ENCODE data around the gene PLEKHH1. TPM values are rescaled to one million over a fixed set of nuclear protein-coding genes. Genes with fewer than 3 reads are reported as not detected.

Gene PLEKHH1
- total RNA-seq, 2 donors from 2014 or later = 32.7 to 54.7 TPM

DNA sequence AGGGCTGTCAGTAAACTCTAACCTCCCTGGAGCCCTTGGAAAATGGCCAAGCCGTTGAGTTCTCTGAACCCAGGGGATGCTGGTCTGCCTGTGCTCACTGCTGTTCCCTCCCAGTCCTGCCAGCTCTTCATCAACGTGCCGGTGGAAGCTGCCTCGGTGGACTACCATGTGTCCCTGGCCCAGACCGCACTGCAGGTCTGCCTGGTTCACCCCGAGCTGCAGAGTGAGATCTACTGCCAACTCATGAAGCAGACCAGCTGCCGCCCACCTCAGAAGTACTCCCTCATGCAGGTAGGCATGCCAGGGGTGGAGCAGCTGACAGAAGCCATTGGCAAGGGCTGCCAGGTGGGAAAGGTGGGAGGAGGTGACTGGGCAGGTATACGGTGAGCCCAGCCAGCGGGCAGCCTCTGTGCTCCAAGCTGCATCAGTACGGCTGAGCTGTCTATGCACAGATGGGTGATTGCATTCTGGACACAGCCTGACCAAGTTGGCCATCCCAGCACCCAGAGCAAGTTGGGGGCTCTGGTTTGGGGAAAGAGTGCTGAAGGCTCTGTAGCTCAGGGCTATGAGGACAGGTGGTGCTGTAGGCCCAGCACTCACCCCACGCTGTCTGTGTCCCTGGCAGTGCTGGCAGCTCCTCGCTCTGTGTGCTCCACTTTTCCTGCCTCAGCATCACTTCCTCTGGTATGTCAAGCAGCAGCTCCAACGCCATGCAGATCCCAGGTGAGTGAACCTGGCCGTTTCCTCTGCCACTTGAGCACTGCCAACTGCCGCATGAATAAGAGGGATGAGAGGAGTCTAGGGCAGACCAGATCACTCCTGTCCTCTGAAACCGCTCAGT, 45.0 kb downstream of the PLEKHH1 start:
- no peak overlapping the region for H3K27ac ChIP-seq
- DNase-seq = no peak
- no peak for ATAC-seq
- H3K27me3 ChIP-seq = no peaks in the 10 kb centered on the region
- no peak for TF ChIP-seq POLR2A (IDR thresholded peaks at IDR 0.05)
- TF ChIP-seq, protein P1, sequence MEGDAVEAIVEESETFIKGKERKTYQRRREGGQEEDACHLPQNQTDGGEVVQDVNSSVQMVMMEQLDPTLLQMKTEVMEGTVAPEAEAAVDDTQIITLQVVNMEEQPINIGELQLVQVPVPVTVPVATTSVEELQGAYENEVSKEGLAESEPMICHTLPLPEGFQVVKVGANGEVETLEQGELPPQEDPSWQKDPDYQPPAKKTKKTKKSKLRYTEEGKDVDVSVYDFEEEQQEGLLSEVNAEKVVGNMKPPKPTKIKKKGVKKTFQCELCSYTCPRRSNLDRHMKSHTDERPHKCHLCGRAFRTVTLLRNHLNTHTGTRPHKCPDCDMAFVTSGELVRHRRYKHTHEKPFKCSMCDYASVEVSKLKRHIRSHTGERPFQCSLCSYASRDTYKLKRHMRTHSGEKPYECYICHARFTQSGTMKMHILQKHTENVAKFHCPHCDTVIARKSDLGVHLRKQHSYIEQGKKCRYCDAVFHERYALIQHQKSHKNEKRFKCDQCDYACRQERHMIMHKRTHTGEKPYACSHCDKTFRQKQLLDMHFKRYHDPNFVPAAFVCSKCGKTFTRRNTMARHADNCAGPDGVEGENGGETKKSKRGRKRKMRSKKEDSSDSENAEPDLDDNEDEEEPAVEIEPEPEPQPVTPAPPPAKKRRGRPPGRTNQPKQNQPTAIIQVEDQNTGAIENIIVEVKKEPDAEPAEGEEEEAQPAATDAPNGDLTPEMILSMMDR (IDR thresholded peaks at IDR 0.05) = no peak
- no peak overlapping the region for H3K4me3 ChIP-seq
- peaks cover 0 to 15% of the 10 kb centered on the region in 2 donors for H3K36me3 ChIP-seq (replicated peaks in 1 of 2; ENCODE audit: insufficient read depth in 1 of 2, low read depth in 2 of 2)
- peaks cover 13% of the 10 kb centered on the region for H3K4me1 ChIP-seq
- WGBS, 2 donors = 71 to 82% methylated on average over 10 to 15 of the region's 16 CpGs
- no peaks in the 10 kb centered on the region for H3K9me3 ChIP-seq
- intact Hi-C loops (cut with DNase I) = loop anchor here (10.0 kb wide), 1 partner anchor 153 kb away; no protein-coding TSS in a partner anchor

DNA sequence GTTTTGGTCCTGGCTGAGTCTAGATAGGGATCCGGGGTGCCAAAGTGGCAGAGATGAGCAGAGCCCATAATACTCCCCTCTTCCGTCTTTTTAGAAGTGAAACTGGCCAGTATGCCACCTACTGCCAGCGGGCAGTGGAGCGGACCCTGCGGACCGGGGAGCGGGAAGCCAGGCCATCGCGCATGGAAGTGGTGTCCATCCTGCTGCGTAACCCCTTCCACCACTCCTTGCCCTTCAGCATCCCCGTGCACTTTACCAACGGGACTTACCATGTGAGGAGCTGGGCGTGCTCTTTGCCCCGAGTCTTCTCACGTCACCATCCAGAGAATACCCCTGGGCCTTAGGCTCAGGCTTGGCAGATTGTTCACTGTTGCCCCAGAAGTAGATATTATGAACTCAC, 46.0 kb downstream of the PLEKHH1 start:
- Histone ChIP-seq H3K9me3 (no peaks in the 10 kb centered on the region), H3K4me3 (no peak overlapping the region), H3K4me1 (peaks cover 6% of the 10 kb centered on the region), H3K27ac (no peak overlapping the region), H3K27me3 (no peaks in the 10 kb centered on the region), H3K36me3 (replicated peaks in 1 of 2; ENCODE audit: insufficient read depth in 1 of 2, low read depth in 2 of 2) (peaks cover 0 to 15% of the 10 kb centered on the region in 2 donors)
- TF ChIP-seq, protein P1 (IDR thresholded peaks at IDR 0.05) = no peak
- no peak for TF ChIP-seq POLR2A (IDR thresholded peaks at IDR 0.05)
- 81 to 90% methylated on average over 14 to 15 of the region's 15 CpGs for WGBS, 2 donors
- ATAC-seq (no peak), DNase-seq (no peak)
- intact Hi-C loops (cut with DNase I) = loop anchor here (10.0 kb wide), 1 partner anchor 154 kb away; no protein-coding TSS in a partner anchor

GRCh38 chr14:67579636-67580035, 46.5 kb downstream of the PLEKHH1 start:
- Histone ChIP-seq H3K4me1 (peaks cover 6% of the 10 kb centered on the region), H3K36me3 (replicated peaks in 1 of 2; ENCODE audit: insufficient read depth in 1 of 2, low read depth in 2 of 2) (peaks cover 0 to 15% of the 10 kb centered on the region in 2 donors), H3K9me3 (no peaks in the 10 kb centered on the region), H3K27me3 (no peaks in the 10 kb centered on the region), H3K4me3 (no peak overlapping the region), H3K27ac (no peak overlapping the region)
- intact Hi-C loops (cut with DNase I) = loop anchor here (10.0 kb wide), 2 partner anchors 125 to 155 kb away; partner anchors contain the start of gene RDH12
- DNase-seq (no peak), ATAC-seq (no peak)
- no peak for TF ChIP-seq POLR2A (IDR thresholded peaks at IDR 0.05)
- TF ChIP-seq, protein P1 (IDR thresholded peaks at IDR 0.05) = no peak
- WGBS, 2 donors = 91 to 100% methylated on average over 5 to 7 of the region's 7 CpGs

DNA sequence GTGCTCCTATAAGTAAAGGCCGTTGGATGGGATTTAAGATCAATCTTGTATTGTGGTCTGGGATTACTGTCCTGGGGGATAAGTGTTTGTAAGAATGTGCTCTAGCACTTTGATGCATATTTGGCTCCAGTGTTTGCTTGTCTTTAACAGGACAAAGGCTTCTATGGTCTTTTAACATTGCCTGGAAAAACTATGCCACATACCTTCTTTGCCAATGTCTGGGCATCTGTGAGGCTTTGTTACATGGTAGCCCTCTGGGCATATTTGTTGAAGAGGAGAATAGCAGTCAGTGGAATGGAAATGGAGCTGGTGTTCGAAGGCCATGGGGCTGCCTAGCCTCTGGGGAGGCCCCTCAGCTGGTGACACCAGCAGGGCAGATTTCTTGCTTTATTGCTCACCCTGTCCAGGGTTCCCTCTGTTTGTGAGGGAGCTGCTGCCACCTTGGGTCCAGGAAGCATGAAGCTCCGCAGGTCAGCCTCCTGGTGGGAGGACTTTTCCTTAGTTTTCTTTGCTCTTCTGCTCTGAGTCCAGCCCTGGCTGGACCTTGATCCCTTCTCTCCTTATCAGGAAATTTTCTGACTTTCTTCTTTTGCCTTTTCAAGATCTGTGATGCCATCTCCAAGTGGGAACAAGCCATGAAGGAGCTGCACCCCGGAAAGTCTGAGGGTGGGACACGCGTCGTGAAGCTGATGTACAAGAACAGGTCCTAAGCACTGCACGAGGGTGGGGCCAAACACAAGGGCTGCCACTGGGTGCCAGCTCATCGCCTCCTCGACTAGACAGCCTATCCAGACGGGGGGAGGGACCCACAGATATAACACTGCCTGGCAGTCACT, 47.5 kb downstream of the PLEKHH1 start:
- TF ChIP-seq POLR2A (IDR thresholded peaks at IDR 0.05) = no peak
- TF ChIP-seq, protein P1 (IDR thresholded peaks at IDR 0.05) = no peak
- 80 to 85% methylated on average over 11 of the region's 11 CpGs for WGBS, 2 donors
- intact Hi-C loops (cut with DNase I) = loop anchor here (10.0 kb wide), 1 partner anchor 124 kb away; the partner anchor contains the start of gene RDH12
- Histone ChIP-seq H3K36me3 (replicated peaks in 1 of 2; ENCODE audit: insufficient read depth in 1 of 2, low read depth in 2 of 2) (peaks cover 0 to 15% of the 10 kb centered on the region in 2 donors), H3K4me3 (no peak overlapping the region), H3K4me1 (peaks cover 6% of the 10 kb centered on the region), H3K27ac (no peak overlapping the region), H3K27me3 (no peaks in the 10 kb centered on the region), H3K9me3 (no peaks in the 10 kb centered on the region)
- no peak for ATAC-seq
- DNase-seq = no peak
